K562 (cell line): ENCODE data around the gene CLDN11. TPM values are rescaled to one million over a fixed set of nuclear protein-coding genes. Genes with fewer than 3 reads are reported as not detected.

Source experiments
- ATAC-seq: fragments of 200-7000 bp; cut with Tn5 transposase; 3 replicates; pipeline ENCODE4 v1.9.1; 2020; ENCODE audit warnings: moderate library complexity
- BruUV-seq: library from RNA; stranded (reverse); fragments of 400-500 nt; replicated peaks from 2 replicates; lab custom pipeline; 2021; lab: Mats Ljungman, UMichigan
- CTCF ChIA-PET: fragments of 300-600 bp; formaldehyde crosslinking; extraction: SDS; loops from one replicate; lab custom pipeline; 2021; ENCODE audit warnings: low intra/inter-chr PET ratio; lab: Yijun Ruan, JAX
- POLR2A ChIA-PET: fragments of 300-600, 350-650 bp; sonication (Branson Sonifier 250); formaldehyde crosslinking; extraction: SDS; loops from one replicate; lab custom pipeline; 2021; ENCODE audit warnings: antibody characterized with exemption, inconsistent platforms; lab: Yijun Ruan, JAX
- DNase-seq, 4 experiments: peaks; one replicate each; pipeline versions ENCODE4 v3.0.0 to v3.0.0-alpha.2; 2011 to 2018; ENCODE audit warnings: low spot score in 3 of 4, mixed read lengths in 3 of 4; ENCODE audit errors: extremely low read depth in 1 of 4
- FAIRE-seq: peaks from 2 replicates; lab custom pipeline; 2011; peaks lifted over from hg19 to GRCh38; lab: Jason Lieb, UNC
- H2AFZ ChIP-seq: 2 replicates; pipeline ENCODE4 v1.6.0; 2011; ENCODE audit warnings: low read depth, low read length, control low read depth, inconsistent platforms
- H3K27ac ChIP-seq: fragments of 200-600 bp; 3 replicates; pipeline ENCODE4 v1.8.0; 2011; ENCODE audit warnings: low read depth, mild to moderate bottlenecking, control low read depth, inconsistent platforms, low read length, moderate library complexity, mixed read lengths; ENCODE audit errors: extremely low read depth
- H3K27me3 ChIP-seq, 2 experiments: fragments of 300-600 bp in 1 of 2; 2 replicates in 1 of 2; 3 replicates in 1 of 2; pipeline versions ENCODE4 v1.6.0 to v1.8.0; 2011; ENCODE audit warnings: inconsistent platforms in 2 of 2, low read length in 2 of 2, mild to moderate bottlenecking in 1 of 2, mixed read lengths in 1 of 2, moderate library complexity in 1 of 2; ENCODE audit not compliant: control insufficient read depth in 2 of 2, insufficient read depth in 2 of 2
- H3K36me3 ChIP-seq: fragments of 300-600 bp; 3 replicates; pipeline ENCODE4 v1.8.0; 2011; ENCODE audit warnings: mild to moderate bottlenecking, low read length, inconsistent platforms; ENCODE audit not compliant: control insufficient read depth, insufficient read depth
- H3K4me1 ChIP-seq, 2 experiments: fragments of 200-600 bp in 1 of 2; replicated peaks in 1 of 2; 2 replicates in 1 of 2; 3 replicates in 1 of 2; pipeline versions ENCODE4 v1.5.1 to v1.8.0; 2011; ENCODE audit warnings: inconsistent platforms in 2 of 2, low read length in 2 of 2, mild to moderate bottlenecking in 1 of 2, mixed read lengths in 1 of 2, moderate library complexity in 1 of 2; ENCODE audit not compliant: control insufficient read depth in 2 of 2, insufficient read depth in 2 of 2
- H3K4me2 ChIP-seq: 2 replicates; pipeline ENCODE4 v1.6.1; 2011; ENCODE audit warnings: low read length, control low read depth, inconsistent platforms, mixed read lengths; ENCODE audit not compliant: insufficient read depth
- H3K4me3 ChIP-seq: fragments of 200-600 bp; sonication (generic), shearing (Covaris generic); 2 replicates; pipeline ENCODE4 v1.5.1; 2016; ENCODE audit warnings: control low read depth, inconsistent platforms
- H3K79me2 ChIP-seq: fragments of 200-600 bp; 3 replicates; pipeline ENCODE4 v1.8.0; 2011; ENCODE audit warnings: low read length, inconsistent platforms; ENCODE audit not compliant: control insufficient read depth, insufficient read depth
- H3K9ac ChIP-seq, 2 experiments: 2 replicates each; pipeline versions ENCODE4 v1.6.0 to v1.6.1; 2011; ENCODE audit warnings: low read depth in 2 of 2, low read length in 2 of 2, control low read depth in 1 of 2, inconsistent platforms in 1 of 2, mild to moderate bottlenecking in 1 of 2, mixed read lengths in 1 of 2; ENCODE audit not compliant: insufficient read depth in 1 of 2
- H3K9me1 ChIP-seq: one replicate; pipeline ENCODE4 v1.6.0; 2011; ENCODE audit warnings: inconsistent platforms, mild to moderate bottlenecking, low read length, moderate library complexity; ENCODE audit not compliant: control insufficient read depth, insufficient read depth
- H3K9me3 ChIP-seq: replicated peaks from 2 replicates; pipeline ENCODE4 v1.5.1; 2011; ENCODE audit warnings: low read depth, low read length, inconsistent platforms; ENCODE audit not compliant: control insufficient read depth, insufficient read depth
- H4K20me1 ChIP-seq: replicated peaks from 2 replicates; pipeline ENCODE4 v1.6.1; 2011; ENCODE audit warnings: low read length, inconsistent platforms, mixed read lengths; ENCODE audit not compliant: control insufficient read depth, insufficient read depth
- CHD2 ChIP-seq: IDR thresholded peaks from 2 replicates; pipeline ENCODE4 v1.6.1; 2011; ENCODE audit warnings: low read depth, low read length
- EZH2 ChIP-seq: IDR thresholded peaks from 2 replicates; pipeline ENCODE4 v1.6.1; 2012; ENCODE audit warnings: low read depth, mild to moderate bottlenecking, inconsistent platforms, low read length, borderline replicate concordance
- HCFC1 ChIP-seq: IDR thresholded peaks from 2 replicates; pipeline ENCODE4 v1.6.1; 2012; ENCODE audit warnings: low read depth, low read length, improper control_type of control experiment
- MBD1 ChIP-seq: fragments of 250-450 bp; sonication (Bioruptor Pico); IDR thresholded peaks from 2 replicates; pipeline ENCODE4 v1.8.0; 2022; ENCODE audit warnings: inconsistent platforms
- NFATC3 ChIP-seq: fragments of 450-650 bp; IDR thresholded peaks from 2 replicates; pipeline ENCODE4 v1.6.1; 2017; ENCODE audit warnings: mild to moderate bottlenecking
- PHF20 ChIP-seq: fragments of 450-650 bp; IDR thresholded peaks from 2 replicates; pipeline ENCODE4 v1.6.1; 2018; ENCODE audit not compliant: partially characterized antibody
- POLR3A ChIP-seq: IDR thresholded peaks from 2 replicates; pipeline ENCODE4 v1.6.1; 2011; ENCODE audit warnings: borderline replicate concordance, mild to moderate bottlenecking, moderate library complexity; ENCODE audit not compliant: insufficient read length, insufficient read depth; ENCODE audit errors: extremely low read depth
- PPARD ChIP-seq: fragments of 250-450 bp; sonication (Bioruptor Pico); IDR thresholded peaks from 2 replicates; pipeline ENCODE4 v1.8.0; 2022; ENCODE audit warnings: inconsistent platforms, mild to moderate bottlenecking, moderate library complexity
- ZFX ChIP-seq: sonication (generic); formaldehyde crosslinking; IDR thresholded peaks from 2 replicates; pipeline ENCODE4 v1.8.0; 2022; ENCODE audit warnings: mild to moderate bottlenecking, missing genetic modification reagents, moderate library complexity
- ZNF146 ChIP-seq: IDR thresholded peaks from one replicate; pipeline ENCODE4 v1.6.1; 2018; ENCODE audit warnings: missing compliant biosample characterization; ENCODE audit not compliant: unreplicated experiment
- ZNF263 ChIP-seq: sonication (generic); formaldehyde crosslinking; IDR thresholded peaks from 2 replicates; pipeline ENCODE4 v1.8.0; 2022; ENCODE audit warnings: mild to moderate bottlenecking, missing genetic modification reagents, borderline replicate concordance
- WGBS: fragments of 100-300 bp; shearing (Covaris generic); methylation state at CpG from one replicate; pipeline ENCODE4 v1.1.6; 2016; ENCODE audit warnings: low coverage, mixed read lengths; ENCODE audit not compliant: insufficient coverage; ENCODE audit errors: missing lambda C conversion rate; 5-methylcytosine and 5-hydroxymethylcytosine counted together
- in situ Hi-C: fragments of 300-500 bp; cut with MboI; formaldehyde crosslinking; loops from 4 replicates; pipeline ENCODE4 v1.15.0; 2018; ENCODE audit warnings: inconsistent platforms, mixed read lengths
- intact Hi-C: fragments of 100-400 bp; cut with micrococcal nuclease; formaldehyde crosslinking; loops from 2 replicates; pipeline ENCODE4 v1.14.2; 2022
- polyA plus RNA-seq, 8 experiments: library from polyadenylated mRNA; depleted of rRNA in 4 of 8; stranded (reverse) in 5 of 8; unstranded in 3 of 8; fragments of >200 nt; fragmentation: Nextera tagmentation in 2 of 8; fragmentation: Illumina TruSeq in 1 of 8; extraction: Ambion mirVana in 2 of 8; extraction: Trizol in 1 of 8; gene quantifications; 2 replicates each; pipeline versions ENCODE4 v1.2.1 to v1.2.3, GENCODE V29; 2011 to 2014; ENCODE audit warnings: inconsistent platforms in 1 of 8, missing spikeins in 1 of 8
- total RNA-seq, 7 experiments: library from RNA; depleted of rRNA in 6 of 7; stranded (reverse); fragments of >200 nt in 6 of 7; fragmentation: Illumina TruSeq in 2 of 7; extraction: Trizol in 2 of 7; gene quantifications; 2 replicates each; pipeline versions ENCODE4 v1.2.1 to v1.2.3, GENCODE V29; 2011 to 2021; ENCODE audit warnings: low replicate concordance in 1 of 7
- TF ChIP-seq, protein P1 (sequence below): fragments of 200-800 bp; sonication (Bioruptor generic); IDR thresholded peaks from 2 replicates; pipeline ENCODE4 v1.6.1; 2017; ENCODE audit warnings: missing genetic modification characterization, missing compliant biosample characterization

CLDN11 gene
- total and polyA plus RNA-seq, 9 of the 15 experiments (the other 6 are each of a cell fraction or from before 2014, with no cell fraction given) = 0.05 to 0.41 (median 0.18) TPM; not detected in 1

- ATAC-seq (no peak), DNase-seq (no peak), FAIRE-seq (no peak)
- Histone ChIP-seq H3K79me2 (no peaks in the 10 kb centered on the region), H3K9me1 (no peaks in the 10 kb centered on the region), H3K36me3 (no peaks in the 10 kb centered on the region), H3K27me3 (no peaks in the 10 kb centered on the region; a peak in 1 of 5 replicates), H4K20me1 (no peaks in the 10 kb centered on the region), H3K9me3 (no peaks in the 10 kb centered on the region), H3K4me2 (no peak overlapping the region), H3K27ac (no peak overlapping the region), H3K4me1 (peaks cover 0 to 5% of the 10 kb centered on the region in 2 experiments; a peak in 3 of 5 replicates), H3K4me3 (no peak overlapping the region), H3K9ac (no peak overlapping the region), H2AFZ (no peak overlapping the region)
- CTCF ChIA-PET = no interaction called here
- BruUV-seq = no TSS peak
- in situ Hi-C loops (no loop called here), intact Hi-C loops (no loop called here)
- POLR2A ChIA-PET = interaction anchor here (0.6 kb wide), 1 partner anchor 12 kb away, joined by 5 read pairs; no protein-coding TSS in a partner anchor
- WGBS = 15% methylated on average over 3 of the region's 3 CpGs
- no peak for TF ChIP-seq NFATC3
- TF ChIP-seq ZNF263 = no peak
- TF ChIP-seq PPARD = no peak
- TF ChIP-seq MBD1 (CRISPR knock-in tag) = no peak
- TF ChIP-seq POLR3A = no peak
- TF ChIP-seq, protein P1, sequence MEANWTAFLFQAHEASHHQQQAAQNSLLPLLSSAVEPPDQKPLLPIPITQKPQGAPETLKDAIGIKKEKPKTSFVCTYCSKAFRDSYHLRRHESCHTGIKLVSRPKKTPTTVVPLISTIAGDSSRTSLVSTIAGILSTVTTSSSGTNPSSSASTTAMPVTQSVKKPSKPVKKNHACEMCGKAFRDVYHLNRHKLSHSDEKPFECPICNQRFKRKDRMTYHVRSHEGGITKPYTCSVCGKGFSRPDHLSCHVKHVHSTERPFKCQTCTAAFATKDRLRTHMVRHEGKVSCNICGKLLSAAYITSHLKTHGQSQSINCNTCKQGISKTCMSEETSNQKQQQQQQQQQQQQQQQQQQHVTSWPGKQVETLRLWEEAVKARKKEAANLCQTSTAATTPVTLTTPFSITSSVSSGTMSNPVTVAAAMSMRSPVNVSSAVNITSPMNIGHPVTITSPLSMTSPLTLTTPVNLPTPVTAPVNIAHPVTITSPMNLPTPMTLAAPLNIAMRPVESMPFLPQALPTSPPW = no peak
- TF ChIP-seq PHF20 = no peak
- no peak for TF ChIP-seq ZNF146 (CRISPR knock-in tag)
- TF ChIP-seq EZH2 = no peak
- no peak for TF ChIP-seq ZFX (CRISPR knock-in tag)
- TF ChIP-seq HCFC1 = no peak
- TF ChIP-seq CHD2 = no peak
Measured at GRCh38 chr3:170431054-170431453, 12.4 kb downstream of the CLDN11 start.
